Endodermal cell (in vitro differentiated cells): ENCODE measurements around the gene GRHL1. TPM values are rescaled to one million over a fixed set of nuclear protein-coding genes. Genes with fewer than 3 reads are reported as not detected.

Source experiments
- DNase-seq: peaks from one replicate; pipeline ENCODE4 v3.0.0-alpha.2; 2017
- H3K27ac ChIP-seq: 2 replicates; pipeline ENCODE4 v1.5.1; 2013; ENCODE audit warnings: mild to moderate bottlenecking, low read depth, low read length, moderate library complexity
- H3K27me3 ChIP-seq: 2 replicates; pipeline ENCODE4 v1.6.1; 2013; ENCODE audit warnings: mild to moderate bottlenecking, low read length, moderate library complexity; ENCODE audit not compliant: insufficient read depth, control insufficient read depth, poor library complexity, severe bottlenecking
- H3K36me3 ChIP-seq: 2 replicates; pipeline ENCODE4 v1.7.0; 2013; ENCODE audit warnings: mild to moderate bottlenecking, low read length, moderate library complexity; ENCODE audit not compliant: control insufficient read depth, insufficient read depth
- H3K4me1 ChIP-seq: one replicate; pipeline ENCODE4 v1.7.0; 2013; ENCODE audit warnings: low read length; ENCODE audit not compliant: control insufficient read depth, insufficient read depth
- H3K4me3 ChIP-seq: 2 replicates; pipeline ENCODE4 v1.5.1; 2013; ENCODE audit warnings: mild to moderate bottlenecking, low read length, moderate library complexity
- H3K9ac ChIP-seq: 2 replicates; pipeline ENCODE4 v1.6.1; 2013; ENCODE audit warnings: mild to moderate bottlenecking, low read length, moderate library complexity; ENCODE audit not compliant: poor library complexity, severe bottlenecking; ENCODE audit errors: extremely low read depth
- H3K9me3 ChIP-seq: 2 replicates; pipeline ENCODE4 v1.6.1; 2013; ENCODE audit warnings: mild to moderate bottlenecking, low read length, moderate library complexity; ENCODE audit not compliant: control insufficient read depth
- H3K27ac Mint-ChIP-seq: 2 replicates; pipeline ENCODE4 v1.8.0; 2020; ENCODE audit warnings: mixed read lengths
- H3K27me3 Mint-ChIP-seq: 2 replicates; pipeline ENCODE4 v1.8.0; 2021; ENCODE audit warnings: mild to moderate bottlenecking, mixed read lengths; ENCODE audit not compliant: insufficient read depth
- H3K36me3 Mint-ChIP-seq: 2 replicates; pipeline ENCODE4 v1.8.0; 2020; ENCODE audit warnings: low read depth, mixed read lengths
- H3K4me1 Mint-ChIP-seq: 2 replicates; pipeline ENCODE4 v1.8.0; 2020; ENCODE audit warnings: mixed read lengths
- H3K4me3 Mint-ChIP-seq: 2 replicates; pipeline ENCODE4 v1.8.0; 2020; ENCODE audit warnings: mild to moderate bottlenecking, moderate library complexity, mixed read lengths
- H3K9me3 Mint-ChIP-seq: 2 replicates; pipeline ENCODE4 v1.8.0; 2020; ENCODE audit warnings: mild to moderate bottlenecking, mixed read lengths
- CTCF ChIP-seq: fragments of 200-600 bp; sonication (generic); conservative IDR thresholded peaks from 2 replicates; pipeline ENCODE4 v1.5.0; 2021; ENCODE audit warnings: antibody characterized with exemption, mild to moderate bottlenecking
- WGBS, 2 experiments: methylation state at CpG; one replicate each; pipeline versions ENCODE4 v1.1.5 to v1.1.7; 2013; ENCODE audit warnings: missing lambda C conversion rate in 2 of 2, mixed read lengths in 1 of 2; ENCODE audit not compliant: insufficient coverage in 1 of 2, insufficient read length in 1 of 2; 5-methylcytosine and 5-hydroxymethylcytosine counted together
- total RNA-seq, 2 donors: library from RNA; stranded (reverse); fragmentation: NEBNext Ultra II Directional in 1 of 2; extraction: Animal tissue kit (Norgen Biotek cat#: 25700) in 1 of 2; gene quantifications; 2 replicates in 1 of 2; 3 replicates in 1 of 2; pipeline ENCODE4 v1.2.1, GENCODE V29; 2021

Gene GRHL1
- total RNA-seq, 2 donors from 2014 or later: 2.7 to 2.9 TPM

GRCh38 chr2:9984871-9985480, 33.5 kb downstream of the GRHL1 start:
- Histone ChIP-seq H3K4me1 (no peaks in the 10 kb centered on the region), H3K9ac (no peak overlapping the region), H3K9me3 (no peaks in the 10 kb centered on the region), H3K27ac (no peak overlapping the region), H3K4me3 (no peak overlapping the region), H3K27me3 (no peaks in the 10 kb centered on the region), H3K36me3 (no peaks in the 10 kb centered on the region)
- no peak overlapping the region for H3K27ac Mint-ChIP-seq
- peaks cover 3% of the 10 kb centered on the region for H3K36me3 Mint-ChIP-seq
- H3K27me3 Mint-ChIP-seq: no peaks in the 10 kb centered on the region
- H3K4me3 Mint-ChIP-seq: no peak overlapping the region
- 92 to 95% methylated on average over 4 to 6 of the region's 6 CpGs for WGBS, 2 experiments
- H3K9me3 Mint-ChIP-seq: no peaks in the 10 kb centered on the region
- TF ChIP-seq CTCF: no peak
- no peaks in the 10 kb centered on the region for H3K4me1 Mint-ChIP-seq
- DNase-seq: no peak

- Histone ChIP-seq H3K9me3 (no peaks in the 10 kb centered on the region), H3K4me1 (no peaks in the 10 kb centered on the region), H3K27me3 (no peaks in the 10 kb centered on the region), H3K36me3 (no peaks in the 10 kb centered on the region), H3K4me3 (no peak overlapping the region), H3K9ac (no peak overlapping the region), H3K27ac (no peak overlapping the region)
- no peak for DNase-seq
- 96 to 97% methylated on average over 4 to 5 of the region's 5 CpGs for WGBS, 2 experiments
- Mint-ChIP-seq H3K36me3 (peaks cover 3% of the 10 kb centered on the region), H3K27ac (no peak overlapping the region), H3K4me3 (no peak overlapping the region), H3K4me1 (no peaks in the 10 kb centered on the region), H3K9me3 (no peaks in the 10 kb centered on the region), H3K27me3 (no peaks in the 10 kb centered on the region)
- TF ChIP-seq CTCF: no peak
Measured at GRCh38 chr2:9985531-9986328, 34.2 kb downstream of the GRHL1 start.

- Histone ChIP-seq H3K4me3 (no peak overlapping the region), H3K4me1 (no peaks in the 10 kb centered on the region), H3K27me3 (no peaks in the 10 kb centered on the region), H3K27ac (no peak overlapping the region), H3K9me3 (no peaks in the 10 kb centered on the region), H3K36me3 (no peaks in the 10 kb centered on the region), H3K9ac (no peak overlapping the region)
- DNase-seq: no peak
- Mint-ChIP-seq H3K36me3 (peaks cover 3% of the 10 kb centered on the region), H3K4me1 (no peaks in the 10 kb centered on the region), H3K27ac (no peak overlapping the region), H3K27me3 (no peaks in the 10 kb centered on the region), H3K9me3 (no peaks in the 10 kb centered on the region), H3K4me3 (no peak overlapping the region)
- 95 to 96% methylated on average over 5 of the region's 5 CpGs for WGBS, 2 experiments
- no peak for TF ChIP-seq CTCF
Measured at GRCh38 chr2:9988320-9988719, 36.8 kb downstream of the GRHL1 start.
